Peyer's patch (tissue), 4 donors: ENCODE results near the gene ENOX2.

ENCODE experiments used
- CTCF ChIP-seq, 6 experiments: fragments of 450-650 bp in 4 of 6; fragments of 200-600 bp in 2 of 6; sonication (generic) in 1 of 6; IDR thresholded peaks; one replicate each; pipeline ENCODE4 v1.5.1; 2017 to 2019; ENCODE audit warnings: antibody characterized with exemption in 6 of 6, mild to moderate bottlenecking in 3 of 6, moderate library complexity in 1 of 6
- POLR2A ChIP-seq, 2 donors: fragments of 450-650 bp; IDR thresholded peaks; one replicate each; pipeline ENCODE4 v1.5.1; 2017; ENCODE audit warnings: antibody characterized with exemption in 2 of 2, mild to moderate bottlenecking in 2 of 2, moderate library complexity in 2 of 2

- TF ChIP-seq CTCF (IDR thresholded peaks at IDR 0.05), result no peak
- no peak for TF ChIP-seq POLR2A (IDR thresholded peaks at IDR 0.05)
Observed at GRCh38 chrX:130906776-130907175, 3.8 kb upstream of the ENOX2 start.
